GM21381 (cell line): ENCODE measurements around the gene FNBP1L.
"Not testable (repeated sequence)": the region's sequence is repeated elsewhere in the genome, so short reads cannot be mapped to it uniquely, and the experiment has no call there.

Experiments used
- ATAC-seq: cut with Tn5 transposase; IDR thresholded peaks from one replicate; pipeline ENCODE4 v1.9.1; 2021; ENCODE audit warnings: mild to moderate bottlenecking, moderate library complexity; ENCODE audit not compliant: unreplicated experiment

Gene FNBP1L

GRCh38 chr1:93442741-93443140 is 5.2 kb upstream of the FNBP1L start:
- no peak for ATAC-seq

- ATAC-seq: no peak
Observed at GRCh38 chr1:93443454-93443853, 4.5 kb upstream of the FNBP1L start.

- no peak for ATAC-seq
Observed at GRCh38 chr1:93446837-93447451, 974 bp upstream of the FNBP1L start.

GRCh38 chr1:93448292-93448982 is 519 bp downstream of the FNBP1L start:
- ATAC-seq: no peak

GRCh38 chr1:93448983-93449804 is 1.3 kb downstream of the FNBP1L start:
- ATAC-seq: no peak

- ATAC-seq: no peak
Observed at GRCh38 chr1:93450321-93450720, 2.4 kb downstream of the FNBP1L start.

GRCh38 chr1:93453911-93454310 is 6.0 kb downstream of the FNBP1L start:
- no peak for ATAC-seq

GRCh38 chr1:93459126-93459525 is 11.2 kb downstream of the FNBP1L start:
- no peak for ATAC-seq

- ATAC-seq: no peak
Observed at GRCh38 chr1:93461236-93461635, 13.3 kb downstream of the FNBP1L start.

- ATAC-seq: no peak
Observed at GRCh38 chr1:93463960-93464359, 16.0 kb downstream of the FNBP1L start.

- ATAC-seq: not testable (repeated sequence)
Observed at GRCh38 chr1:93465371-93466082, 17.6 kb downstream of the FNBP1L start.

- ATAC-seq: no peak
Observed at GRCh38 chr1:93467606-93468005, 19.7 kb downstream of the FNBP1L start.

- ATAC-seq: no peak
Observed at GRCh38 chr1:93468662-93469061, 20.7 kb downstream of the FNBP1L start.

GRCh38 chr1:93469223-93469622 is 21.3 kb downstream of the FNBP1L start:
- not testable (repeated sequence) for ATAC-seq

- ATAC-seq: no peak
Observed at GRCh38 chr1:93471284-93471683, 23.4 kb downstream of the FNBP1L start.

GRCh38 chr1:93471911-93472310 is 24.0 kb downstream of the FNBP1L start:
- ATAC-seq: no peak

GRCh38 chr1:93474321-93474720 is 26.4 kb downstream of the FNBP1L start:
- ATAC-seq: no peak

- ATAC-seq: no peak
Observed at GRCh38 chr1:93475681-93476080, 27.8 kb downstream of the FNBP1L start.

- ATAC-seq: not testable (repeated sequence)
Observed at GRCh38 chr1:93479133-93479745, 31.3 kb downstream of the FNBP1L start.

GRCh38 chr1:93481899-93482298 is 34.0 kb downstream of the FNBP1L start:
- not testable (repeated sequence) for ATAC-seq

GRCh38 chr1:93483200-93483599 is 35.3 kb downstream of the FNBP1L start:
- ATAC-seq: no peak
